VCaP (cell line): ENCODE results near the gene EPOP.

Source experiments
- H3K27ac ChIP-seq: fragments of 450-650 bp; 2 replicates; pipeline ENCODE4 v1.5.1; 2017
- TF ChIP-seq, protein P1 (sequence below): fragments of 450-650 bp; conservative IDR thresholded peaks from 2 replicates; pipeline ENCODE4 v1.5.1; 2017; ENCODE audit warnings: mild to moderate bottlenecking, moderate library complexity

Gene EPOP

DNA sequence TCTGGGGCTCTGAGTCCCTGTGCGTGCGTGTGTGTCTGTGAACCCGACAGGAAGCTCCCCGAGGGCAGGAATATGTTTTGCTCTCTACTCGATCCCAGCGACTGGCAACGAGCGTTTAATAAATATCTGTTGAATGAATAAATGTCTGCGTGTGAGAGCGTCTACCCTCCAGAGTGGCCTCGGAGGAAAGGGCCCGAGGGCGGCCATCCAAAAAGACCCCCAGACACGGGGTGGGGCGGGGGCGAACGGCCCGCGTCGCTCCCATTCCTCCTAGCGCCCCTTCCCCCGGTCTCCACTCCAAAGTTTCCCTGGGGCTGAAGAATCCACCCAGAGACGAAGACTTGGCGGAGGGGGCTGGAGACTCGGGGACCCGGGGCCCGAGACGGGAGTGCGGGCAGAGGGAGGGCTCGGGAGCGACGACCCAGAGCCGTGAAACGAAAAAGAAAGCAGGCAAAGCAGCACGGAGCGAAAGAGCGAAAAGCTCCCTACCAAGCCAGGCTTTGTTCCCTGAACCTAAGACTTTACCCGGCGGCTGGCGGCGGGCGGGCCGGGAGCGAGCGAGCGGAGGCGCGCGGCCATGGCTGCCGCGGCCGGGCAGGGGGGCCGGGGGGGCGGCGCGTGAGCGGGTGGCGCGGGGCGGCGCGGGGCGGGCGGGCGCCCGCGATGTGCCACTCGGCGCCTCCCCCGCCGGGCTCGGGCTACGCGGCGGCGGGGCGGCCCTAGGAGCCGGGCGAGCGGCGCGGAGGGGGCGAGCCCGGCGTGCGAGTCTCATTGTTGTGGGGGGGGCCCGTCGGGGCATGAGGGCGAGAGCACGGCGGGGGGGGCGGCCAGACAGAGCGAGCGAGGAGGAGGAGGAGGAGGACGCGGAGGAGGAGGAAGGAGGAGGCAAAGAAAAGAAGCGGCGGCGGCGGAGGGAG, 30.1 kb upstream of the EPOP start, which contains the start of gene MLLT6:
Gene MLLT6 (plus strand): TSS at position 668 of the 917 bp plus-strand sequence. CDS start 360 bp downstream, outside the sequence.
- peak within 1 kb of the TSS; percentile 94 for H3K27ac ChIP-seq
- TF ChIP-seq, protein P1, sequence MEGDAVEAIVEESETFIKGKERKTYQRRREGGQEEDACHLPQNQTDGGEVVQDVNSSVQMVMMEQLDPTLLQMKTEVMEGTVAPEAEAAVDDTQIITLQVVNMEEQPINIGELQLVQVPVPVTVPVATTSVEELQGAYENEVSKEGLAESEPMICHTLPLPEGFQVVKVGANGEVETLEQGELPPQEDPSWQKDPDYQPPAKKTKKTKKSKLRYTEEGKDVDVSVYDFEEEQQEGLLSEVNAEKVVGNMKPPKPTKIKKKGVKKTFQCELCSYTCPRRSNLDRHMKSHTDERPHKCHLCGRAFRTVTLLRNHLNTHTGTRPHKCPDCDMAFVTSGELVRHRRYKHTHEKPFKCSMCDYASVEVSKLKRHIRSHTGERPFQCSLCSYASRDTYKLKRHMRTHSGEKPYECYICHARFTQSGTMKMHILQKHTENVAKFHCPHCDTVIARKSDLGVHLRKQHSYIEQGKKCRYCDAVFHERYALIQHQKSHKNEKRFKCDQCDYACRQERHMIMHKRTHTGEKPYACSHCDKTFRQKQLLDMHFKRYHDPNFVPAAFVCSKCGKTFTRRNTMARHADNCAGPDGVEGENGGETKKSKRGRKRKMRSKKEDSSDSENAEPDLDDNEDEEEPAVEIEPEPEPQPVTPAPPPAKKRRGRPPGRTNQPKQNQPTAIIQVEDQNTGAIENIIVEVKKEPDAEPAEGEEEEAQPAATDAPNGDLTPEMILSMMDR = no peak

- TF ChIP-seq, protein P1 = no peak
- peak overlapping the region; percentile 94 for H3K27ac ChIP-seq
These were observed 29.2 kb upstream of the EPOP start for GRCh38 chr17:38703742-38704605.

- H3K27ac ChIP-seq = peak overlapping the region; percentile 94
- TF ChIP-seq, protein P1 = no peak
These were observed 28.4 kb upstream of the EPOP start for GRCh38 chr17:38702916-38703741.

DNA sequence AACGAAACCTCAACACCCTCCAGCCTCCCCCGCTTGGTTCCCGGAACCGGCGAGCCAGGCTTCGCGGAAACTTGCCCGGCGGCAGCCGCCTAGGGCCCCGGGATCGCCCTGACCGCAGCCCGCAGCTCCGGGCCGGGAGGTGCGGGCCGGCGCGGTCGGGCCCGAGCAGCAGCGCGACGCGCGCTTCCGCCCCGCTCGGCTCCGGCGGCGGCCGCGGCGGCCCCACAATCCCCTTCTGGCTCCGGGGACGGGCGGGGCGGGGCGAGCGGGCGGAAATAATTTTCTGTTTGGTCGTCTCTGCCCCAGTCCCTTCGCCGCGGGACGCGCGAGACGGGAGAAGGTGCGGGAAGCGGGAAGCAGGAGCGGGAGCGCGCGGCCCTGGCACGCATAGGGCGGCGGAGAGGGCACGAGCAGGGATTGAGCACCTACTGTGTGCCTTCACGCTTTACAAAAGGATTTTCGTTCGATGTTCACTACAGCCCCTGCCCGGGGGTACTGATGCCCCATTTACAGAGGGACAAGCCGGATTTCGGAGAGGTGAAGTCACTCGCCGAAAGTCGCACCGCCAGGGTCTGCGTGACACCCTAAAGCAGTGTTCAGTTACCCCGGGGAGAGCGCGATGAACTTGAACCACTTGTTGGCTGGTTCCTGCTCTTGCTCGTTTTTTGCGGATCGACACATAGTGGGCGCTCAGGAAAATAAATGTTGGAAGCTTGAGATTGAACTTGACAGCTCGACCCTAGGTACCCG, 27.6 kb upstream of the EPOP start:
- TF ChIP-seq, protein P1 = no peak
- H3K27ac ChIP-seq = peak overlapping the region; percentile 94

- TF ChIP-seq, protein P1 = no peak
- peak overlapping the region; percentile 94 for H3K27ac ChIP-seq
These were observed 26.9 kb upstream of the EPOP start for GRCh38 chr17:38701504-38702165.

GRCh38 chr17:38698760-38699159, 24.0 kb upstream of the EPOP start:
- TF ChIP-seq, protein P1 = no peak
- no peak overlapping the region for H3K27ac ChIP-seq
